Hepatocyte (in vitro differentiated cells): ENCODE data around the gene OR4C45.
"Not testable (repeated sequence)": the region's sequence is repeated elsewhere in the genome, so short reads cannot be mapped to it uniquely, and the experiment has no call there.

Experiments used
- EZH2 ChIP-seq: fragments of 200-600 bp; sonication (generic); IDR thresholded peaks from 2 replicates; pipeline ENCODE4 v1.6.1; 2016; ENCODE audit warnings: antibody characterized with exemption, mild to moderate bottlenecking, borderline replicate concordance
- EZH2phosphoT487 ChIP-seq: fragments of 200-600 bp; sonication (generic); IDR thresholded peaks from one replicate; pipeline ENCODE4 v1.6.1; 2018; ENCODE audit warnings: antibody characterized with exemption, mild to moderate bottlenecking, low read depth, moderate library complexity; ENCODE audit not compliant: unreplicated experiment, severe bottlenecking
- TF ChIP-seq, protein P1 (sequence below): fragments of 200-600 bp; sonication (generic); IDR thresholded peaks from 2 replicates; pipeline ENCODE4 v1.5.1; 2016; ENCODE audit warnings: antibody characterized with exemption, mild to moderate bottlenecking; ENCODE audit not compliant: poor library complexity

DNA sequence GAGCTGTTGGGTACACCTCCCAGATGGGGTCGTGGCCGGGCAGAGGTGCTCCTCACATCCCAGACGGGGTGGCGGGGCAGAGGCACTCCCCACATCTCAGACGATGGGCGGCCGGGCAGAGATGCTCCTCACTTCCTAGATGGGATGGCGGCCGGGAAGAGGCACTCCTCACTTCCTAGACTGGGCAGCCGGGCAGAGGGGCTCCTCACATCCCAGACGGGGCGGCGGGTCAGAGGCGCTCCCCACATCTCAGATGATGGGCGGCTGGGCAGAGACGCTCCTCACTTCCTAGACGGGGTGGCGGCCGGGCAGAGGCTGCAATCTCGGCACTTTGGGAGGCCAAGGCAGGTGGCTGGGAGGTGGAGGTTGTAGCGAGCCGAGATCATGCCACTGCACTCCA lies 30.4 kb downstream of the OR4C45 start:
- TF ChIP-seq, protein P1, sequence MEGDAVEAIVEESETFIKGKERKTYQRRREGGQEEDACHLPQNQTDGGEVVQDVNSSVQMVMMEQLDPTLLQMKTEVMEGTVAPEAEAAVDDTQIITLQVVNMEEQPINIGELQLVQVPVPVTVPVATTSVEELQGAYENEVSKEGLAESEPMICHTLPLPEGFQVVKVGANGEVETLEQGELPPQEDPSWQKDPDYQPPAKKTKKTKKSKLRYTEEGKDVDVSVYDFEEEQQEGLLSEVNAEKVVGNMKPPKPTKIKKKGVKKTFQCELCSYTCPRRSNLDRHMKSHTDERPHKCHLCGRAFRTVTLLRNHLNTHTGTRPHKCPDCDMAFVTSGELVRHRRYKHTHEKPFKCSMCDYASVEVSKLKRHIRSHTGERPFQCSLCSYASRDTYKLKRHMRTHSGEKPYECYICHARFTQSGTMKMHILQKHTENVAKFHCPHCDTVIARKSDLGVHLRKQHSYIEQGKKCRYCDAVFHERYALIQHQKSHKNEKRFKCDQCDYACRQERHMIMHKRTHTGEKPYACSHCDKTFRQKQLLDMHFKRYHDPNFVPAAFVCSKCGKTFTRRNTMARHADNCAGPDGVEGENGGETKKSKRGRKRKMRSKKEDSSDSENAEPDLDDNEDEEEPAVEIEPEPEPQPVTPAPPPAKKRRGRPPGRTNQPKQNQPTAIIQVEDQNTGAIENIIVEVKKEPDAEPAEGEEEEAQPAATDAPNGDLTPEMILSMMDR = not testable (repeated sequence)
- TF ChIP-seq EZH2, EZH2phosphoT487: not testable (repeated sequence)
